Ishikawa (cell line): ENCODE results near the gene MAMLD1.

Experiments used
- CEBPB ChIP-seq: IDR thresholded peaks from 2 replicates; pipeline ENCODE4 v1.6.1; 2012
- CREB1 ChIP-seq: IDR thresholded peaks from 2 replicates; pipeline ENCODE4 v1.6.1; 2012; ENCODE audit warnings: low read depth
- EGR1 ChIP-seq: IDR thresholded peaks from 2 replicates; pipeline ENCODE4 v1.6.1; 2012
- EP300 ChIP-seq: IDR thresholded peaks from 2 replicates; pipeline ENCODE4 v1.6.1; 2012; ENCODE audit warnings: borderline replicate concordance
- FOXM1 ChIP-seq: IDR thresholded peaks from 2 replicates; pipeline ENCODE4 v1.6.1; 2012; ENCODE audit warnings: low read depth, borderline replicate concordance
- NFIC ChIP-seq: IDR thresholded peaks from 2 replicates; pipeline ENCODE4 v1.6.1; 2012
- RAD21 ChIP-seq: IDR thresholded peaks from 2 replicates; pipeline ENCODE4 v1.6.1; 2012; ENCODE audit warnings: low read depth
- TAF1 ChIP-seq: IDR thresholded peaks from 2 replicates; pipeline ENCODE4 v1.6.1; 2012; ENCODE audit warnings: low read depth, mild to moderate bottlenecking
- TCF12 ChIP-seq: IDR thresholded peaks from 2 replicates; pipeline ENCODE4 v1.6.1; 2012; ENCODE audit warnings: low read depth
- TEAD4 ChIP-seq: IDR thresholded peaks from 2 replicates; pipeline ENCODE4 v1.6.1; 2012
- USF1 ChIP-seq: IDR thresholded peaks from 2 replicates; pipeline ENCODE4 v1.6.1; 2012
- YY1 ChIP-seq: IDR thresholded peaks from 2 replicates; pipeline ENCODE4 v1.6.1; 2012; ENCODE audit warnings: low read depth
- ZBTB7A ChIP-seq: IDR thresholded peaks from 2 replicates; pipeline ENCODE4 v1.6.1; 2012; ENCODE audit warnings: low read depth
- TF ChIP-seq, protein P1 (sequence below): IDR thresholded peaks from 2 replicates; pipeline ENCODE4 v1.6.1; 2012; ENCODE audit warnings: low read depth, mild to moderate bottlenecking
- TF ChIP-seq, protein P2 (sequence below): IDR thresholded peaks from 2 replicates; pipeline ENCODE4 v1.6.1; 2012

The MAMLD1 gene

DNA sequence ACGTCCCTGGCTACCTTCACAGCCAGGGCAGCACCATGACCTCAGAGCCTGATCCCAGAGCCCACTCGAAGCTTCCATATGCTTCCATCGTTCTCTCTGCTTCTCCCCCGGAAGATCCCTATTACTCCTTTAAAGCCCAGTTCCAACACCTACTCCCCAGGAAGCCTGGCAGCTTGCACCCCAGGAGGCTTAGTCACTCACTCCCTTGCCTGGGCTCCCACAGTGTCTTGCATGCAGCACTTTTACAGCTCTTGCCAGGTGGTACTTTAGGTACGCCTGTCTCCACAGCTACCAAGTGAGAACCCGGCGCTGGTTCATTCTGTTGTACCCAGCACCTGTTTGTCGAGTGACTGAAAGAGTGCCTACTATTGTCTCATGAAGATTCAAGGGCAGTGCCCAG, 24.5 kb upstream of the MAMLD1 start:
- TF ChIP-seq USF1 (no peak), EGR1 (no peak)
- TF ChIP-seq, protein P1, sequence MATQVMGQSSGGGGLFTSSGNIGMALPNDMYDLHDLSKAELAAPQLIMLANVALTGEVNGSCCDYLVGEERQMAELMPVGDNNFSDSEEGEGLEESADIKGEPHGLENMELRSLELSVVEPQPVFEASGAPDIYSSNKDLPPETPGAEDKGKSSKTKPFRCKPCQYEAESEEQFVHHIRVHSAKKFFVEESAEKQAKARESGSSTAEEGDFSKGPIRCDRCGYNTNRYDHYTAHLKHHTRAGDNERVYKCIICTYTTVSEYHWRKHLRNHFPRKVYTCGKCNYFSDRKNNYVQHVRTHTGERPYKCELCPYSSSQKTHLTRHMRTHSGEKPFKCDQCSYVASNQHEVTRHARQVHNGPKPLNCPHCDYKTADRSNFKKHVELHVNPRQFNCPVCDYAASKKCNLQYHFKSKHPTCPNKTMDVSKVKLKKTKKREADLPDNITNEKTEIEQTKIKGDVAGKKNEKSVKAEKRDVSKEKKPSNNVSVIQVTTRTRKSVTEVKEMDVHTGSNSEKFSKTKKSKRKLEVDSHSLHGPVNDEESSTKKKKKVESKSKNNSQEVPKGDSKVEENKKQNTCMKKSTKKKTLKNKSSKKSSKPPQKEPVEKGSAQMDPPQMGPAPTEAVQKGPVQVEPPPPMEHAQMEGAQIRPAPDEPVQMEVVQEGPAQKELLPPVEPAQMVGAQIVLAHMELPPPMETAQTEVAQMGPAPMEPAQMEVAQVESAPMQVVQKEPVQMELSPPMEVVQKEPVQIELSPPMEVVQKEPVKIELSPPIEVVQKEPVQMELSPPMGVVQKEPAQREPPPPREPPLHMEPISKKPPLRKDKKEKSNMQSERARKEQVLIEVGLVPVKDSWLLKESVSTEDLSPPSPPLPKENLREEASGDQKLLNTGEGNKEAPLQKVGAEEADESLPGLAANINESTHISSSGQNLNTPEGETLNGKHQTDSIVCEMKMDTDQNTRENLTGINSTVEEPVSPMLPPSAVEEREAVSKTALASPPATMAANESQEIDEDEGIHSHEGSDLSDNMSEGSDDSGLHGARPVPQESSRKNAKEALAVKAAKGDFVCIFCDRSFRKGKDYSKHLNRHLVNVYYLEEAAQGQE = no peak

- TF ChIP-seq USF1 = no peak
- no peak for TF ChIP-seq CEBPB
- TF ChIP-seq, protein P1 = no peak
- TF ChIP-seq, protein P2, sequence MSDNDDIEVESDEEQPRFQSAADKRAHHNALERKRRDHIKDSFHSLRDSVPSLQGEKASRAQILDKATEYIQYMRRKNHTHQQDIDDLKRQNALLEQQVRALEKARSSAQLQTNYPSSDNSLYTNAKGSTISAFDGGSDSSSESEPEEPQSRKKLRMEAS = no peak
- no peak for TF ChIP-seq EP300
- no peak for TF ChIP-seq RAD21
- TF ChIP-seq TEAD4 = no peak
- no peak for TF ChIP-seq TCF12
- no peak for TF ChIP-seq NFIC
- no peak for TF ChIP-seq CREB1
- no peak for TF ChIP-seq YY1
These were observed 23.4 kb upstream of the MAMLD1 start for GRCh38 chrX:150339736-150340135.

- TF ChIP-seq TAF1 = no peak
- TF ChIP-seq, protein P1 = no peak
- no peak for TF ChIP-seq ZBTB7A
- TF ChIP-seq YY1 = no peak
- TF ChIP-seq CEBPB = no peak
- TF ChIP-seq RAD21 = no peak
- no peak for TF ChIP-seq EGR1
- no peak for TF ChIP-seq USF1
- TF ChIP-seq EP300 = no peak
- TF ChIP-seq CREB1 = no peak
These were observed 15.6 kb upstream of the MAMLD1 start for GRCh38 chrX:150347471-150347870.

- TF ChIP-seq, protein P1 = no peak
- TF ChIP-seq FOXM1 (no peak), NFIC (no peak), USF1 (no peak), TCF12 (no peak), CREB1 (no peak), TAF1 (no peak), EP300 (no peak), CEBPB (no peak), TEAD4 (no peak), YY1 (no peak), RAD21 (no peak), ZBTB7A (no peak)
- TF ChIP-seq, protein P2 = no peak
These were observed 14.8 kb upstream of the MAMLD1 start for GRCh38 chrX:150348365-150348764.
